A549 (cell line): Measurements from ENCODE around the gene SV2C. TPM values are rescaled to one million over a fixed set of nuclear protein-coding genes. Genes with fewer than 3 reads are reported as not detected.

Experiments used
- ATAC-seq, 2 experiments: fragments of 200-7000 bp in 1 of 2; fragments of >200 bp in 1 of 2; cut with Nextera tagmentation in 1 of 2; cut with Tn5 transposase in 1 of 2; 3 replicates each; pipeline versions ENCODE4 v1.8.0 to v1.9.1; 2018 to 2020; ENCODE audit warnings: mild to moderate bottlenecking in 1 of 2, moderate library complexity in 1 of 2
- CTCF ChIA-PET: fragments of 300-600 bp; sonication (Branson Sonifier 250); formaldehyde crosslinking; extraction: SDS; loops from one replicate; lab custom pipeline; 2021; ENCODE audit warnings: antibody characterized with exemption, inconsistent platforms; lab: Yijun Ruan, JAX
- POLR2A ChIA-PET: fragments of 350-600 bp; formaldehyde crosslinking; extraction: SDS; loops from one replicate; lab custom pipeline; 2021; ENCODE audit warnings: antibody characterized with exemption, inconsistent platforms; lab: Yijun Ruan, JAX
- DNase-seq, 2 experiments: peaks; one replicate each; pipeline versions ENCODE4 v3.0.0 to v3.0.0-alpha.2; 2011 to 2016; ENCODE audit warnings: low read depth in 1 of 2, low spot score in 1 of 2
- FAIRE-seq: peaks from 2 replicates; lab custom pipeline; 2011; peaks lifted over from hg19 to GRCh38; lab: Jason Lieb, UNC
- H3K27ac ChIP-seq, 2 experiments: fragments of >200 bp; sonication (Bioruptor Twin); formaldehyde crosslinking; 3 replicates each; pipeline ENCODE4 v1.5.1; 2016 to 2017
- H3K4me1 ChIP-seq: fragments of >200 bp; sonication (Bioruptor Twin); formaldehyde crosslinking; 3 replicates; pipeline ENCODE4 v1.6.1; 2016
- H3K4me2 ChIP-seq: fragments of >200 bp; sonication (Bioruptor Twin); formaldehyde crosslinking; 3 replicates; pipeline ENCODE4 v1.6.1; 2016
- H3K4me3 ChIP-seq: fragments of >200 bp; sonication (Bioruptor Twin); formaldehyde crosslinking; 3 replicates; pipeline ENCODE4 v1.5.1; 2016
- H3K9me3 ChIP-seq: fragments of >200 bp; sonication (Bioruptor Twin); formaldehyde crosslinking; 3 replicates; pipeline ENCODE4 v1.6.1; 2016
- BHLHE40 ChIP-seq: IDR thresholded peaks from 2 replicates; pipeline ENCODE4 v1.6.1; 2012; ENCODE audit warnings: low read depth, low read length, inconsistent platforms
- CEBPB ChIP-seq, 2 experiments: fragments of >200 bp in 1 of 2; sonication (Bioruptor Twin) in 1 of 2; formaldehyde crosslinking in 1 of 2; IDR thresholded peaks; 2 replicates each; pipeline ENCODE4 v1.6.1; 2012 to 2016
- CHD2 ChIP-seq: fragments of 150-350 bp; IDR thresholded peaks from 2 replicates; pipeline ENCODE4 v1.6.1; 2014; ENCODE audit warnings: low read length; ENCODE audit not compliant: partially characterized antibody
- EHMT2 ChIP-seq: fragments of 200-600 bp; sonication (generic); IDR thresholded peaks from 2 replicates; pipeline ENCODE4 v1.6.1; 2016; ENCODE audit warnings: antibody characterized with exemption, low read depth, mild to moderate bottlenecking, moderate library complexity
- ELK1 ChIP-seq: fragments of 150-350 bp; IDR thresholded peaks from 2 replicates; pipeline ENCODE4 v1.6.1; 2014; ENCODE audit warnings: low read depth, mild to moderate bottlenecking, low read length
- EP300 ChIP-seq, 2 experiments: fragments of >200 bp; sonication (Bioruptor Twin); formaldehyde crosslinking; IDR thresholded peaks; 2 replicates in 1 of 2; 3 replicates in 1 of 2; pipeline ENCODE4 v1.6.1; 2016 to 2017
- FOSL2 ChIP-seq, 2 experiments: fragments of 450-650 bp in 1 of 2; fragments of >200 bp in 1 of 2; sonication (Bioruptor Twin) in 1 of 2; formaldehyde crosslinking; IDR thresholded peaks; 2 replicates each; pipeline versions ENCODE4 v1.5.0 to v1.6.1; 2016 to 2020; ENCODE audit warnings: mild to moderate bottlenecking in 1 of 2, moderate library complexity in 1 of 2
- HMGXB4 ChIP-seq: fragments of 250-450 bp; sonication (Bioruptor Pico); IDR thresholded peaks from 2 replicates; pipeline ENCODE4 v1.5.0; 2021; ENCODE audit warnings: mild to moderate bottlenecking, moderate library complexity, borderline replicate concordance
- HOXB13 ChIP-seq: fragments of 250-450 bp; sonication (Bioruptor Pico); IDR thresholded peaks from 2 replicates; pipeline ENCODE4 v1.5.0; 2020; ENCODE audit warnings: low read depth, mild to moderate bottlenecking, moderate library complexity
- HOXB5 ChIP-seq: fragments of 250-450 bp; sonication (Bioruptor Pico); IDR thresholded peaks from 2 replicates; pipeline ENCODE4 v1.5.0; 2020; ENCODE audit warnings: mild to moderate bottlenecking, moderate library complexity
- JUN ChIP-seq, 2 experiments: fragments of >200 bp; sonication (Bioruptor Twin); formaldehyde crosslinking; IDR thresholded peaks; 2 replicates in 1 of 2; 3 replicates in 1 of 2; pipeline ENCODE4 v1.6.1; 2016 to 2017
- JUNB ChIP-seq: fragments of >200 bp; sonication (Bioruptor Twin); formaldehyde crosslinking; IDR thresholded peaks from 2 replicates; pipeline ENCODE4 v1.6.1; 2016
- KDM1A ChIP-seq: fragments of 200-600 bp; sonication (generic); IDR thresholded peaks from 2 replicates; pipeline ENCODE4 v1.6.1; 2016; ENCODE audit warnings: low read depth, mild to moderate bottlenecking
- MAZ ChIP-seq: fragments of 150-350 bp; IDR thresholded peaks from 2 replicates; pipeline ENCODE4 v1.6.1; 2014; ENCODE audit warnings: antibody characterized with exemption, low read depth, low read length, borderline replicate concordance
- NFE2L2 ChIP-seq: fragments of 150-350 bp; conservative IDR thresholded peaks from 2 replicates; pipeline ENCODE4 v1.6.1; 2014; ENCODE audit warnings: low read length
- PBX3 ChIP-seq: IDR thresholded peaks from 2 replicates; pipeline ENCODE4 v1.6.1; 2012
- PHF8 ChIP-seq: fragments of 200-600 bp; sonication (generic); IDR thresholded peaks from 2 replicates; pipeline ENCODE4 v1.6.1; 2016; ENCODE audit warnings: low read depth, mild to moderate bottlenecking, antibody characterized with exemption, moderate library complexity, borderline replicate concordance
- RARB ChIP-seq: fragments of 250-450 bp; sonication (Bioruptor Pico); IDR thresholded peaks from 2 replicates; pipeline ENCODE4 v1.8.0; 2021; ENCODE audit warnings: mild to moderate bottlenecking, moderate library complexity
- RCOR1 ChIP-seq: fragments of 150-350 bp; IDR thresholded peaks from 2 replicates; pipeline ENCODE4 v1.6.1; 2014; ENCODE audit warnings: antibody characterized with exemption, low read length, low read depth
- REST ChIP-seq: fragments of 200-600 bp; sonication (generic); IDR thresholded peaks from 2 replicates; pipeline ENCODE4 v1.6.1; 2016; ENCODE audit warnings: antibody characterized with exemption, mild to moderate bottlenecking, moderate library complexity
- ZSCAN20 ChIP-seq: fragments of 250-450 bp; sonication (Bioruptor Pico); IDR thresholded peaks from 2 replicates; pipeline ENCODE4 v1.8.0; 2022; ENCODE audit warnings: mild to moderate bottlenecking, moderate library complexity
- WGBS: methylation state at CpG from one replicate; pipeline ENCODE4 v1.1.6; 2017; ENCODE audit errors: missing lambda C conversion rate; 5-methylcytosine and 5-hydroxymethylcytosine counted together
- polyA plus RNA-seq, 4 experiments: library from polyadenylated mRNA; depleted of rRNA in 3 of 4; stranded (reverse); fragments of >200 nt; fragmentation: RNase III in 1 of 4; extraction: RNeasy Plus Mini Kit Qiagen cat#74134 plus additional on column Dnase treatment in 1 of 4; gene quantifications; 2 replicates in 3 of 4; 3 replicates in 1 of 4; pipeline ENCODE4 v1.2.3, GENCODE V29; 2011 to 2017

The SV2C gene
- polyA plus RNA-seq, 2 of the 4 experiments (the other 2 are of a cell fraction), result not detected

- CTCF ChIA-PET, result interaction anchor here (0.9 kb wide), 1 partner anchor 76 kb away, joined by 3 read pairs; no protein-coding TSS in a partner anchor
- DNase-seq, result no peak
- 58% methylated on average over 2 of the region's 2 CpGs for WGBS
- no peak for FAIRE-seq
- ATAC-seq, result no peak
- H3K27ac ChIP-seq, result no peak overlapping the region
- no peak overlapping the region for H3K4me3 ChIP-seq
- H3K4me1 ChIP-seq, result no peaks in the 10 kb centered on the region
- POLR2A ChIA-PET, result no interaction called here
- no peak overlapping the region for H3K4me2 ChIP-seq
- TF ChIP-seq CEBPB (IDR thresholded peaks at IDR 0.05), result no peak
- TF ChIP-seq JUNB, result no peak
- no peak for TF ChIP-seq HMGXB4
- TF ChIP-seq KDM1A, result no peak
- TF ChIP-seq HOXB13 (CRISPR knock-in tag), result no peak
- no peak for TF ChIP-seq CHD2
- no peak for TF ChIP-seq FOSL2 (IDR thresholded peaks at IDR 0.05)
- TF ChIP-seq FOSL2 (CRISPR knock-in tag; IDR thresholded peaks at IDR 0.05), result no peak
- TF ChIP-seq BHLHE40, result no peak
- TF ChIP-seq NFE2L2, result no peak
- no peak for TF ChIP-seq HOXB5 (CRISPR knock-in tag)
- no peak for TF ChIP-seq PBX3
- no peak for TF ChIP-seq RCOR1
- no peak for TF ChIP-seq ZSCAN20
- no peak for TF ChIP-seq EP300 (IDR thresholded peaks at IDR 0.05)
- TF ChIP-seq ELK1, result no peak
- no peak for TF ChIP-seq PHF8
- no peak for TF ChIP-seq MAZ
- TF ChIP-seq EHMT2, result no peak
- no peak for TF ChIP-seq RARB (CRISPR knock-in tag)
- no peak for TF ChIP-seq REST
- TF ChIP-seq, all 56 proteins: peak for 0
- no peaks in the 10 kb centered on the region for H3K9me3 ChIP-seq
Measured at GRCh38 chr5:76251656-76252055, 168.5 kb downstream of the SV2C start.

- ChIA-PET POLR2A (no interaction called here), CTCF (interaction anchor here (1.0 kb wide), 1 partner anchor 53 kb away, joined by 3 read pairs; no protein-coding TSS in a partner anchor)
- DNase-seq (no peak), ATAC-seq (no peak), FAIRE-seq (no peak)
- Histone ChIP-seq H3K4me3 (no peak overlapping the region), H3K27ac (no peak overlapping the region), H3K4me1 (no peaks in the 10 kb centered on the region), H3K9me3 (no peaks in the 10 kb centered on the region), H3K4me2 (no peak overlapping the region)
- 0% methylated on average over 2 of the region's 2 CpGs for WGBS
- TF ChIP-seq JUN (IDR thresholded peaks at IDR 0.05) (no peak), FOSL2 (IDR thresholded peaks at IDR 0.05) (no peak), FOSL2 (CRISPR knock-in tag; IDR thresholded peaks at IDR 0.05) (no peak), JUNB (no peak)
Measured at GRCh38 chr5:76252437-76252836, 169.3 kb downstream of the SV2C start.
